Keratinocyte (primary cell): ENCODE data around the gene RCE1.

Experiments used
- CTCF ChIP-seq, 3 experiments: IDR thresholded peaks in 1 of 3; conservative IDR thresholded peaks in 1 of 3; optimal IDR thresholded peaks in 1 of 3; 2 replicates in 2 of 3; 3 replicates in 1 of 3; pipeline versions ENCODE3 to v1.5.1; 2011; ENCODE audit warnings: low read length in 3 of 3, mild to moderate bottlenecking in 3 of 3, moderate library complexity in 2 of 3, control low read depth in 1 of 3, inconsistent platforms in 1 of 3; ENCODE audit not compliant: insufficient read depth in 2 of 3; ENCODE audit errors: extremely low read depth in 1 of 3
- EZH2 ChIP-seq: IDR thresholded peaks from one replicate; pipeline ENCODE4 v1.6.1; 2012; ENCODE audit warnings: inconsistent platforms, mild to moderate bottlenecking, low read length, moderate library complexity

- TF ChIP-seq CTCF (optimal IDR thresholded peaks at IDR 0.05 in 1 of 3, IDR thresholded peaks at IDR 0.05 in 1 of 3, conservative IDR thresholded peaks at IDR 0.05 in 1 of 3; ENCODE audit: extremely low read depth in 1 of 3, insufficient read depth in 2 of 3, low read length in 3 of 3) (no peak), EZH2 (no peak)
Observed at GRCh38 chr11:66843776-66844495, 695 bp downstream of the RCE1 start.
